NCI-H345 treated with DMSO at 0.1 percent for 48 hours (cell line): ENCODE measurements around the gene CYB561D1.

ENCODE experiments used
- DNase-seq: peaks from one replicate; lab custom pipeline; 2025; ENCODE audit not compliant: unreplicated experiment; lab: John Stamatoyannopoulos, UW

Gene CYB561D1

DNA sequence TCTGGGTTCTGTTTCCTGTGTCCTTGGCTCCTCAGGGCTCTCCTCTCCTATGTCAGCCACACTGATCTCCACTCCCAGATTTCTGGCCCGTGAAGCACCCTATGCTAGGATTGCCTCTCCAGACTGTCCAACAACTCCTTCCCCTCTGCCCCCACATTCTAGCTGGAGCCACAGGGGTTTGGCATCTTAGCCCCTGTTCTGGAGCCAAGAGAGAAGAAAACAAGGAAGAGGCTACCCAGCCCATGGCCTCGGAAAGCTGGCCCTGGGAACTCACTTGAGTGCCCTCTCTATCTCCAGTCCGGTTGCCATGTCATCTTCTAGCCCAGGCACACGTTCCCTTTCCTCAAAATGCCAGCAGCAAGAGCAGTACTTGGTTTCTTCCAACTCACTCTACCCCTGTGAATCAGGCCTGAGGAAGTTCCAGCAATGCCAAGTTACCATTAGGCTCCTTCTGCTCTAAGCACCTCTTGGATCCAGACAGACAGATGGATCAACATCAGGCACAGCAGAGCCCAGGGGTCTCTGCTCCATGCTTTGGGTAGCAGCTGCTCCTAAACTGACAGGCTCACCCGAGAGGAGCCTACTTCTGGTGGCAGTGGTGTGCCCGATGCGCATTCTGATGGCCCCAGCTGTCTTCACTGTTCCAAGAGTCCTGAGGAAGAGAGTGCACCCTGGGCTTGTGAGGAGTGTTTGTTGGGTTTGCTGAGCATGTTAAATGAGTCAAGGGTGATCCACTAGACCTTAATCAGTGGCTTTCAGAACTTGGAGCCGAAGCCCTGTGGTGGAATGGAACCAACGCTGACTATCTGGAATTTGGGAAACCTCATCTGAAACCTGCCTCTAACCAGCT is 34.2 kb downstream of the CYB561D1 start:
- no peak for DNase-seq

GRCh38 chr1:109528712-109529111 is 34.8 kb downstream of the CYB561D1 start:
- DNase-seq: no peak

GRCh38 chr1:109529881-109530456 is 36.1 kb downstream of the CYB561D1 start:
- no peak for DNase-seq

GRCh38 chr1:109530457-109531087 is 36.7 kb downstream of the CYB561D1 start:
- no peak for DNase-seq

DNA sequence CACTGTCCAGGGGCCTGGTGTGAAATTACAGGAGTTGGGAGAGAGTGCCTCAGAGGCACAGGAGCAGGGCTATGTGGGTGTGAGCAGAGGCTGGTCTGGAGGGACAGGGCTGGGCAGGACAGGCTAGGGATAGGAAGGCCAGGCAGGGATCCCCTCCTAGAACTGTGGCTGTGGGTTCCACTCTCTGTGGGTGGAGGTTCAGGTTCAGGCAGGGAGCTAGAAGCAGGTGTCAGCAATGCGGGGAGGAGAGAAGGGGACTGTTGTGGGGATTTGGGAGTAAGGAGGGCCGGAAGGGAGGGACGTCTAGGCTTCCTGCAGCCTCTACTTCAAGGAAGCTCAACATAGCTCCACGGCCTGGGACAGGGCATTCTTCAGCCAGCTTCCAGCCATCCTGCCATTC is 37.5 kb downstream of the CYB561D1 start:
- no peak for DNase-seq

GRCh38 chr1:109531826-109532364 is 38.0 kb downstream of the CYB561D1 start:
- DNase-seq: no peak

DNA sequence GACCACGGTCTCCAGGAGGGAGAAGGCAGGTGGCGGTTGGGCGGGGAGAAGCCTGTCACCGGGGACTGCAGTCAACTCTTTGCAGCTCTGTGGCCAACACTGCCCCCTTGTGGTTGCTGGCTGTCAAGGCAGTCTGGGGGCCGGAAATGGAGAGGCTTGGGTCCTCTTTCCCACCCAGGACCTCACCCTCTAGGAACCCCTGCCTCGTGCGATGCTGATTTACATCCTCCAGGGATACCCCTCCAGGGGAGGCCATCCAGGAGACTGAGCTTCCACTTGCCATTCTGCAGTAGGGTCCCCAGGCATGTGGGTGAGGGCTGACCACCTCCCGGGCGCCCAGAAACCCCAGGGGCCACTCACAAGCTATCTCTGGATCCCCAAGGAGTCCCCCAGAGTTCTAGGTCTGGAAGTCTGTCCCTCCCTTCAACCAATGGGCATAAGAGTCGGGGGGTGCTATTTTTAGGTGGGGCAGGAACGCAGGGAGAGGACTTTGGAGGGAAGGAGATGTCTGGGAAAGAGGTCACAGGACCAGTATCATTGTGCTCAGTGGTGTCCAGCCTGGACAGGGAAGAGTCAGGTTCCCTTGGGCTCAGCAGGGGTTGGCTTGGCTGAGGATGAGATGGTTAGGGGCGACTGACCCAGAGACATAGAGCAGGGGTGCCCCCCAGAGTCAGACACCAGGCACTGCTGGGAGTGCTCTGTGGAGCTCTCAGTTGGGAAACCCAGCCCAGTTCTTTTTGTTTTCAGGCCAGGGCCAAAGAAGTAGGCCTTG is 38.7 kb downstream of the CYB561D1 start:
- DNase-seq: peak; percentile 40

DNA sequence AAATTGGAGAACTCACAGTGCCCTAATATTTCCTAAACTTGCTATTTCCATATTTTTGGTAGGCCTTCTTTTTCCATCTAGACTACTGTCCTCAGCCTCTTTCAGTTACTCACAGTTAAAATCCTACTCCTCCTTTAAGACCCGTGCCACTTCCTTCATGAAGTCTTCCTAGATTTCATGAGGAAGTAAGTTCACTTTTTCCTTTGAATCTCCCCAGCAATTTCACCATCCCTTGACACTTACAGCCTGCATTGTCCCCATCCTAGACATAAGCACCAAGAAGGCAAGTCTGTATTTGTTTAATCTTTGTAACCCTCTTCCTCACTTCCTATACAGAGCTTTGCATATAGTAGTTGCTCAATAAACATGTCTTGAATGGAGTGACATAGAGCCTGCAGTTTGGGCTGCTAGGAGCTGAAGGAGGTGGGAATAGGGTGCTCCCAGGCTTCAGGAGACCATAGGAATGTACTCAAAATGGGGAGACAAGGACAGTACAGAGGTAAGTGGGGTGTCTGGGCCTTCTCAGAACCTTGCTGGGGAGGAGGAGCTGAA is 40.5 kb downstream of the CYB561D1 start:
- DNase-seq: no peak

DNA sequence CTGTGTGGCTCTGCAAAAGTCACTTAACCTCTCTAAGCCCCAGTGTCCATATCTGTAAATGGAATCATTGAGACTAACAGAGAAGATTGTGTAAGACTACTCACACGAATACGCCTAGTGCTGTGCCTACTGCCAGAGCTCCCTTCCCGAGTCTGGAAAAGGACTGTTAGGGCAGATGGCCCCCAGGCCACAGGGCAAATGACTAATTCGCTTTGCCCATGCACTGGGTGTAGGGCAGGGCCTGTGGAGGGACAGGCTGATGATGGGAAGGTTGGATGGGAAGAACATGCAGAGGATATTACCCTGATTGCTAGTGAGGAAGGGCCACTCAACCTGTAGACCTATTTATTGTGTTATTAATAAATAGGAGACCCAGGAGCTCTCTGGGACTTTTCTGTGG is 41.6 kb downstream of the CYB561D1 start:
- DNase-seq: no peak

- DNase-seq: no peak
Measured at GRCh38 chr1:109535971-109536491, 42.1 kb downstream of the CYB561D1 start.

DNA sequence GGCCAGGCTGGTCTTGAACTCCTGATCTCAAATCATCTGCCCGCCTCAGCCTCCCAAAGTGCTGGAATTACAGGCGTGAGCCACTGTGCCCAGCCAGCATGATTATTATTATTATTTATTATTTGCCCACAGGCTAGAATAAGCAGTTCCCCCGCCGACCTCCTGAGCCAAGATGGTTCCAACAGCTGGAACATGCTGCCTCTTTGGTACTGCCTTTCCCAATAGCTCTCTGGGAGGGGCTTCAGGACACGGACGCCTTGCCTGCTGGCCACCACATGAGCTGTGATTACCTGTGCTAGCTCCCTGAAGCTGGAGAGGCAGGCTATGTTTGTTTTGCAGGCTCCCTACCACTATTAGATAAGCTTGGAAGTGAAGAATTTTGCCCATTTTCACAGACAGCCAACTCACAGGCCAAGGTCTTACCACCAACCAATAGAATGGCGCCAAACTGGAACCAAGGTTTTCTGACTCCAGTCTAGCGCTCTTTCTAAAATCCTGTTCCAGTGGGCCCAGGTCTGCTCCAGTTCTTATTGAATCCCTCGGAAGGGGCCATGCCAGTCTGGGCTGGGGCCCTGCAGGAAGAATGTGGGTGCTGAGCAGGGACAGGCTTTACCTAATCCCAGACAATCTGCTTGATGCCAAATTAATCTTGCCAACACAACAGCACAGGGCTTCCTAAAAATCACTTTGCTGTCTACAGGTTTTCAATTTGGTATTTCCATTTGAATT is 43.7 kb downstream of the CYB561D1 start:
- DNase-seq: no peak

GRCh38 chr1:109538827-109539555 is 45.1 kb downstream of the CYB561D1 start:
- DNase-seq: no peak

DNA sequence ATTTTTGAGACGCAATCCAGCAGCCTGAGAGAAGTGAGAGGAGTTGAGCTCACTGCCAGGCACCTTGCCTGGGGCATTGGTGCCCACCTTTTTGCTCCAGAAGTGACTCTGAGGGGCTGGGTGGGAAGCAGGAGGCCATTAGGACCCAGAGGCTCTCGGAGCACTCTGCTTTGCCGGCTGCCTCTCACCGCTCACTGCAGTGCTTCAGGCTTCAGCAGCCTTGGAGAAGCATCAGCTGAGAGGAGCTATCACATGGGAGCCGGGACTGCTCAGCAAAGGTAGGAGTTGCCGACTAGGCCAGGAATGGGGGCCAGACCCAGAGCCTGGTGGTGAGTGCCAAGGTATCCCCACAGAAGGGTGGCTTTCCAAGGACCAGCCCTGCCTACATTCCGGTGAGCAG is 45.8 kb downstream of the CYB561D1 start, which contains the start of gene GPR61:
TSS of gene GPR61 (plus strand) at position 197 of the 400 bp plus-strand sequence. CDS start 3,151 bp downstream, outside the sequence.
- no peak for DNase-seq

DNA sequence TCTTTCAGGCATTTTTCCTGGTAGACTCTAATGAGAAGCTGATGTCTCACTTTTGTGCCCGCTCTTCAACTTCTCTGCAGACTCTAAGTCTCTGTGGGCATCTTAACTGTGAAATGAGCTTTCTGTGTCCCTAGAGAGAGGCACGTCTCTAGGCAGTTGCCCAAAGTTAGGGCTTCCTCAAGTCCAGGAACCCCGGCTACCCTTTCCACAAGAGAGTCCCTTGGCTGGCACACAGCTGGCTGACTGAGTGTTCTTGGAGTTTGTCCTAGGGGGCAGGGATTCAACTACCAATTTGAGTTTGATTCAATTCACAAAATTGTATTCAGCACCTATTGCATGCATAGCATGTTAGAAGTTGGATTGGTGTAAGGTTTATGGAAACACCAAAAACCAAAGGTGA is 47.2 kb downstream of the CYB561D1 start:
- no peak for DNase-seq

DNA sequence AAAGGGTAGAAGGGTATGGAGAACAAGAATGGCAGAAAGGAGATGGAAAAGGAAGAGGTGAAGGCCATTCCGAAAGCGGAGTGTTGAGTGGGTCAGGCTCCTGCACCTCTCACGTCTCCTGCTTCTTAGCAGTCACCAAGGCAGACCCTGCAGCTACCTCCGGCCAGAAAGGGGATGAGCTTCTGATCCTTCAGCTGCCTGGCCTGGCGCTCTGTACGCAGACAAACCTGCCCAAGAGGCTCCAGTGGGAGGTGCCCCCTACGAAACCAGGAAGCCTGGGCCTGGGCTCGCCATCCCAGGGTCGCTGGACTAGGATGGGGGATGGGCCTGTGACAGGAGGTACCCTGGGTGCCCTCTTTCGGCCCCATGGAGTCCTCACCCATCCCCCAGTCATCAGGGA is 48.8 kb downstream of the CYB561D1 start:
- no peak for DNase-seq

DNA sequence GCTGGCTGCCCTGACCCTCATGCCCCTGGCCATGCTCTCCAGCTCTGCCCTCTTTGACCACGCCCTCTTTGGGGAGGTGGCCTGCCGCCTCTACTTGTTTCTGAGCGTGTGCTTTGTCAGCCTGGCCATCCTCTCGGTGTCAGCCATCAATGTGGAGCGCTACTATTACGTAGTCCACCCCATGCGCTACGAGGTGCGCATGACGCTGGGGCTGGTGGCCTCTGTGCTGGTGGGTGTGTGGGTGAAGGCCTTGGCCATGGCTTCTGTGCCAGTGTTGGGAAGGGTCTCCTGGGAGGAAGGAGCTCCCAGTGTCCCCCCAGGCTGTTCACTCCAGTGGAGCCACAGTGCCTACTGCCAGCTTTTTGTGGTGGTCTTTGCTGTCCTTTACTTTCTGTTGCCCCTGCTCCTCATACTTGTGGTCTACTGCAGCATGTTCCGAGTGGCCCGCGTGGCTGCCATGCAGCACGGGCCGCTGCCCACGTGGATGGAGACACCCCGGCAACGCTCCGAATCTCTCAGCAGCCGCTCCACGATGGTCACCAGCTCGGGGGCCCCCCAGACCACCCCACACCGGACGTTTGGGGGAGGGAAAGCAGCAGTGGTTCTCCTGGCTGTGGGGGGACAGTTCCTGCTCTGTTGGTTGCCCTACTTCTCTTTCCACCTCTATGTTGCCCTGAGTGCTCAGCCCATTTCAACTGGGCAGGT is 49.5 kb downstream of the CYB561D1 start:
- DNase-seq: no peak

GRCh38 chr1:109543988-109544735 is 50.3 kb downstream of the CYB561D1 start:
- no peak for DNase-seq
